SW 1271 (cell line): ENCODE measurements around the gene NOX4.
"Not testable (repeated sequence)": the region's sequence is repeated elsewhere in the genome, so short reads cannot be mapped to it uniquely, and the experiment has no call there.

Source experiments
- DNase-seq, 2 experiments: peaks; one replicate each; lab custom pipeline; 2025; lab: John Stamatoyannopoulos, UW

The NOX4 gene

DNA sequence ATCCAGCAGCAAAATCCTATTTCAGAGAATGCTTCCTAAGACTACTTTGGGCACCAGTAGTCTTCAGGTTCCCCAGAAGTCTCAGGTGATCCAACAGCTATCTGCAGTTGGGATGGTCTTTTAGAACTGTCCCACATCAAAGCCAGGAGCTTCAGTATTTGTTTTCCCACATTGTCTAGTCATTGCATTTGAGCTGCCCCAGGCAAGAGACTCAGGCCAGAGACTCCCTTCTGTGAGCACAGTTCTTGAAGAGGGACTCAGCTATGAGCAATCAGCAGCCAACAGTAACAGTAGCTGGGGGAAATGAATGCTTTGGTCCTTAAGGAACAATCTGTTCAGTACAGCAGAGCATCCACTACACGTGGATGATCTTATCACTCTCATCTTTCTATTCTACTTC is 188.1 kb downstream of the NOX4 start:
- not testable (repeated sequence) for DNase-seq

GRCh38 chr11:89295023-89295422 is 196.2 kb downstream of the NOX4 start:
- not testable (repeated sequence) for DNase-seq

- no peak for DNase-seq
Observed at GRCh38 chr11:89293965-89294679, 197.1 kb downstream of the NOX4 start.

- not testable (repeated sequence) for DNase-seq
Observed at GRCh38 chr11:89288004-89288403, 203.2 kb downstream of the NOX4 start.

- not testable (repeated sequence) for DNase-seq
Observed at GRCh38 chr11:89286601-89287000, 204.6 kb downstream of the NOX4 start.

- DNase-seq: not testable (repeated sequence)
Observed at GRCh38 chr11:89281032-89281677, 210.0 kb downstream of the NOX4 start.

GRCh38 chr11:89279176-89279575 is 212.0 kb downstream of the NOX4 start:
- no peak for DNase-seq

DNA sequence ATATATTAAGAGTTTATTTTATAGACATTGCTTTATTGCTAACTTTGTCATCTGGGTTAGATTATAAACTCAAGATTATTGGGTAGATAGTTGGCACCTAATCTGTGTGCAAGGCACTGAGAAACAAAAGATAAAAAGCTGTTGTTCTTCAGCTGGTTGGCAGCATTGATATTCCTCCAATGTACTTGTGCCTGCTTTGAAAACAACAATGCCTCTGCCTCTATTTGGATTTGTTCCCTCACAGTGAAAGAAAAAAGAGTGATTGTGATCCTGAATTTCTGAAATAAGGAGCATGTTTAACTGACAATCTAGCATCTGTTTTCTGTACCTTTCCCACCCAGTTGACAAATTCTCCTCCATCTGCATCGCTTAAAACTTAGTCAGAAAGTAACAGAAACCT is 215.2 kb downstream of the NOX4 start:
- DNase-seq: no peak
